Natural killer cell (primary cell): ENCODE measurements around the gene STAMBP. TPM values are rescaled to one million over a fixed set of nuclear protein-coding genes. Genes with fewer than 3 reads are reported as not detected.

Source experiments
- ATAC-seq, 3 donors: fragments of 150-1000 bp in 2 of 3; fragments of 200-7000 bp in 1 of 3; cut with Tn5 transposase; 1 replicate in 1 of 3; 2 replicates in 2 of 3; pipeline ENCODE4 v1.10.0; 2021; ENCODE audit warnings: mild to moderate bottlenecking in 2 of 3, moderate library complexity in 2 of 3
- DNase-seq, 2 donors: peaks; one replicate each; pipeline versions ENCODE4 v3.0.0 to v3.0.0-alpha.2; 2013 to 2021; ENCODE audit warnings: mixed read lengths in 1 of 2
- H3K27ac ChIP-seq: one replicate; pipeline ENCODE4 v1.5.1; 2013; ENCODE audit warnings: mild to moderate bottlenecking, low read length
- H3K27me3 ChIP-seq: one replicate; pipeline ENCODE4 v1.6.1; 2013; ENCODE audit warnings: low read length; ENCODE audit not compliant: control insufficient read depth, insufficient read depth
- H3K36me3 ChIP-seq: one replicate; pipeline ENCODE4 v1.6.1; 2013; ENCODE audit warnings: low read length; ENCODE audit not compliant: control insufficient read depth, insufficient read depth
- H3K4me1 ChIP-seq: one replicate; pipeline ENCODE4 v1.6.1; 2013; ENCODE audit warnings: low read length; ENCODE audit not compliant: control insufficient read depth, insufficient read depth
- H3K4me3 ChIP-seq: one replicate; pipeline ENCODE4 v1.5.1; 2013; ENCODE audit warnings: low read length
- H3K9me3 ChIP-seq: one replicate; pipeline ENCODE4 v1.6.1; 2013; ENCODE audit warnings: low read length; ENCODE audit not compliant: control insufficient read depth, insufficient read depth
- H3K27ac Mint-ChIP-seq, 2 donors: one replicate each; pipeline ENCODE4 v1.8.0; 2022; ENCODE audit warnings: mild to moderate bottlenecking in 2 of 2, mixed read lengths in 2 of 2, moderate library complexity in 1 of 2
- H3K27me3 Mint-ChIP-seq, 2 donors: one replicate each; pipeline ENCODE4 v1.8.0; 2022; ENCODE audit warnings: low read depth in 2 of 2, mixed read lengths in 2 of 2
- H3K36me3 Mint-ChIP-seq: one replicate; pipeline ENCODE4 v1.8.0; 2022; ENCODE audit warnings: mixed read lengths
- H3K4me1 Mint-ChIP-seq, 2 donors: one replicate each; pipeline ENCODE4 v1.8.0; 2022; ENCODE audit warnings: mixed read lengths in 2 of 2
- H3K4me3 Mint-ChIP-seq: one replicate; pipeline ENCODE4 v1.8.0; 2022; ENCODE audit warnings: mild to moderate bottlenecking, moderate library complexity, mixed read lengths
- H3K9me3 Mint-ChIP-seq, 2 donors: one replicate each; pipeline ENCODE4 v1.8.0; 2022; ENCODE audit warnings: mixed read lengths in 2 of 2
- CTCF ChIP-seq: fragments of 200-600 bp; IDR thresholded peaks from one replicate; pipeline ENCODE4 v1.8.0; 2022; ENCODE audit warnings: antibody characterized with exemption
- WGBS: methylation state at CpG from one replicate; pipeline ENCODE4 v1.1.7; 2013; ENCODE audit warnings: missing lambda C conversion rate; ENCODE audit not compliant: insufficient coverage; 5-methylcytosine and 5-hydroxymethylcytosine counted together
- intact Hi-C: fragments of 100-400 bp; cut with micrococcal nuclease; formaldehyde crosslinking; loops from one replicate; pipeline ENCODE4 v1.14.2; 2022
- total RNA-seq, 4 donors: library from RNA; stranded (reverse); fragments of 120-200 nt in 1 of 4; gene quantifications; one replicate each; pipeline versions ENCODE4 v1.2.3 to v1.2.4, GENCODE V29; 2013 to 2022

STAMBP gene
- total RNA-seq, 3 donors from 2014 or later (not counting 1 experiment from before 2014, with no cell fraction given) = 23.8 to 27.3 (median 25.3) TPM

GRCh38 chr2:73908689-73909652, 80.2 kb downstream of the STAMBP start:
- intact Hi-C loops = loop anchor here (1.0 kb wide), 1 partner anchor 196 kb away; no protein-coding TSS in a partner anchor

GRCh38 chr2:73910873-73911547, 82.2 kb downstream of the STAMBP start:
- Histone ChIP-seq H3K4me1 (no peaks in the 10 kb centered on the region), H3K4me3 (no peak overlapping the region), H3K27ac (no peak overlapping the region), H3K9me3 (no peaks in the 10 kb centered on the region), H3K27me3 (no peaks in the 10 kb centered on the region), H3K36me3 (no peaks in the 10 kb centered on the region)
- Mint-ChIP-seq H3K4me1 (no peaks in the 10 kb centered on the region), H3K27ac (no peak overlapping the region), H3K27me3 (no peaks in the 10 kb centered on the region), H3K9me3 (no peaks in the 10 kb centered on the region), H3K4me3 (no peak overlapping the region), H3K36me3 (no peaks in the 10 kb centered on the region)
- intact Hi-C loops = no loop called here
- 77% methylated on average over 5 of the region's 6 CpGs for WGBS
- ATAC-seq (no peak), DNase-seq (no peak)
- no peak for TF ChIP-seq CTCF

More at GRCh38 chr2:73908689-73909652, 80.2 kb downstream of the STAMBP start:
- TF ChIP-seq CTCF = no peak
- Histone ChIP-seq H3K36me3 (no peaks in the 10 kb centered on the region), H3K9me3 (no peaks in the 10 kb centered on the region), H3K4me1 (no peaks in the 10 kb centered on the region), H3K4me3 (no peak overlapping the region), H3K27ac (no peak overlapping the region), H3K27me3 (no peaks in the 10 kb centered on the region)
- Mint-ChIP-seq H3K4me1 (no peaks in the 10 kb centered on the region), H3K36me3 (no peaks in the 10 kb centered on the region), H3K27ac (no peak overlapping the region), H3K4me3 (no peak overlapping the region), H3K27me3 (no peaks in the 10 kb centered on the region), H3K9me3 (no peaks in the 10 kb centered on the region)
- WGBS = 87% methylated on average over 9 of the region's 10 CpGs
- DNase-seq (no peak), ATAC-seq (no peak)

- no peak for ATAC-seq
- H3K9me3 Mint-ChIP-seq = no peaks in the 10 kb centered on the region
- H3K4me3 ChIP-seq = no peak overlapping the region
- H3K27me3 ChIP-seq = no peaks in the 10 kb centered on the region
- intact Hi-C loops = no loop called here
- H3K27ac ChIP-seq = no peak overlapping the region
- no peak overlapping the region for H3K27ac Mint-ChIP-seq
- no peaks in the 10 kb centered on the region for H3K36me3 Mint-ChIP-seq
- no peak for TF ChIP-seq CTCF
- no peaks in the 10 kb centered on the region for H3K4me1 Mint-ChIP-seq
- no peaks in the 10 kb centered on the region for H3K4me1 ChIP-seq
- no peak overlapping the region for H3K4me3 Mint-ChIP-seq
- no peaks in the 10 kb centered on the region for H3K9me3 ChIP-seq
- H3K27me3 Mint-ChIP-seq = no peaks in the 10 kb centered on the region
- no peak for DNase-seq
- 82% methylated on average over 8 of the region's 8 CpGs for WGBS
- no peaks in the 10 kb centered on the region for H3K36me3 ChIP-seq
Observed at GRCh38 chr2:73911548-73912208, 82.9 kb downstream of the STAMBP start.
